K562 (cell line): Measurements from ENCODE around the gene GIT2. TPM values are rescaled to one million over a fixed set of nuclear protein-coding genes. Genes with fewer than 3 reads are reported as not detected.
A peak's percentile ranks its signal among the peaks of the same experiment; 100 is the strongest.

Experiments
- ARHGAP35 ChIP-seq: fragments of 450-650 bp; IDR thresholded peaks from 2 replicates; pipeline ENCODE4 v1.6.1; 2018; ENCODE audit not compliant: partially characterized antibody
- ARID1B ChIP-seq: fragments of 450-650 bp; IDR thresholded peaks from 2 replicates; pipeline ENCODE4 v1.6.1; 2016; ENCODE audit warnings: antibody characterized with exemption, mild to moderate bottlenecking, inconsistent platforms
- BRD4 ChIP-seq: fragments of 200-600 bp; sonication (generic); IDR thresholded peaks from 2 replicates; pipeline ENCODE4 v1.6.1; 2017; ENCODE audit warnings: inconsistent platforms
- CBFA2T2 ChIP-seq: fragments of 450-650 bp; conservative IDR thresholded peaks from 2 replicates; pipeline ENCODE4 v1.6.1; 2017; ENCODE audit warnings: mild to moderate bottlenecking
- PHB2 ChIP-seq: fragments of 450-650 bp; IDR thresholded peaks from 2 replicates; pipeline ENCODE4 v1.6.1; 2017; ENCODE audit warnings: low read depth
- RB1 ChIP-seq: fragments of 450-650 bp; IDR thresholded peaks from 2 replicates; pipeline ENCODE4 v1.6.1; 2017; ENCODE audit warnings: low read depth, mild to moderate bottlenecking
- SAFB2 ChIP-seq: fragments of 200-400 bp; formaldehyde crosslinking; IDR thresholded peaks from 2 replicates; pipeline ENCODE4 v1.6.1; 2018; ENCODE audit warnings: borderline replicate concordance, low read length, low read depth, moderate library complexity; ENCODE audit not compliant: severe bottlenecking
- SRSF1 ChIP-seq: fragments of 200-400 bp; formaldehyde crosslinking; IDR thresholded peaks from 2 replicates; pipeline ENCODE4 v1.6.1; 2017; ENCODE audit warnings: mild to moderate bottlenecking, low read depth, low read length, moderate library complexity
- TGIF2 ChIP-seq: sonication (generic); formaldehyde crosslinking; IDR thresholded peaks from 2 replicates; pipeline ENCODE4 v1.8.1; 2022; ENCODE audit warnings: mild to moderate bottlenecking, missing genetic modification reagents, moderate library complexity
- USF1 ChIP-seq: sonication (generic); formaldehyde crosslinking; IDR thresholded peaks from 2 replicates; pipeline ENCODE4 v1.9.0; 2022; ENCODE audit warnings: mild to moderate bottlenecking, missing genetic modification reagents
- ZNF140 ChIP-seq: fragments of 250-450 bp; sonication (Bioruptor Pico); IDR thresholded peaks from 2 replicates; pipeline ENCODE4 v1.8.0; 2021; ENCODE audit warnings: moderate library complexity, mild to moderate bottlenecking, inconsistent platforms
- ZNF398 ChIP-seq: fragments of 250-450 bp; sonication (Bioruptor Pico); IDR thresholded peaks from 2 replicates; pipeline ENCODE4 v1.8.0; 2021; ENCODE audit warnings: moderate library complexity, mild to moderate bottlenecking, inconsistent platforms
- ZNF436 ChIP-seq: fragments of 250-450, 450-650 bp; sonication (Bioruptor Pico); formaldehyde crosslinking; IDR thresholded peaks from 2 replicates; pipeline ENCODE4 v1.7.0; 2020; ENCODE audit warnings: mild to moderate bottlenecking
- polyA plus RNA-seq, 8 experiments: library from polyadenylated mRNA; depleted of rRNA in 4 of 8; stranded (reverse) in 5 of 8; unstranded in 3 of 8; fragments of >200 nt; fragmentation: Nextera tagmentation in 2 of 8; fragmentation: Illumina TruSeq in 1 of 8; extraction: Ambion mirVana in 2 of 8; extraction: Trizol in 1 of 8; gene quantifications; 2 replicates each; pipeline versions ENCODE4 v1.2.1 to v1.2.3, GENCODE V29; 2011 to 2014; ENCODE audit warnings: inconsistent platforms in 1 of 8, missing spikeins in 1 of 8
- total RNA-seq, 7 experiments: library from RNA; depleted of rRNA in 6 of 7; stranded (reverse); fragments of >200 nt in 6 of 7; fragmentation: Illumina TruSeq in 2 of 7; extraction: Trizol in 2 of 7; gene quantifications; 2 replicates each; pipeline versions ENCODE4 v1.2.1 to v1.2.3, GENCODE V29; 2011 to 2021; ENCODE audit warnings: low replicate concordance in 1 of 7
- TF ChIP-seq, protein P1 (sequence below): sonication (generic); formaldehyde crosslinking; IDR thresholded peaks from 2 replicates; pipeline ENCODE4 v1.8.0; 2023; ENCODE audit warnings: mild to moderate bottlenecking, missing genetic modification reagents
- TF ChIP-seq, protein P2 (sequence below): sonication (generic); formaldehyde crosslinking; IDR thresholded peaks from 2 replicates; pipeline ENCODE4 v1.8.1; 2022; ENCODE audit warnings: missing genetic modification reagents
- TF ChIP-seq, protein P3 (sequence below): fragments of 450-650 bp; formaldehyde crosslinking; IDR thresholded peaks from 2 replicates; pipeline ENCODE4 v1.4.0; 2022; ENCODE audit warnings: missing genetic modification characterization
- TF ChIP-seq, protein P4 (sequence below): fragments of 450-650 bp; IDR thresholded peaks from 2 replicates; pipeline ENCODE4 v1.6.1; 2018; ENCODE audit warnings: mild to moderate bottlenecking, low read depth; ENCODE audit not compliant: partially characterized antibody

Gene GIT2
- total and polyA plus RNA-seq, 9 of the 15 experiments (the other 6 are each of a cell fraction or from before 2014, with no cell fraction given), result 4.0 to 30.4 (median 23.5) TPM

GRCh38 chr12:109998904-109999648, 2.9 kb upstream of the GIT2 start, which contains the start of gene ANKRD13A (continued):
- TF ChIP-seq ZNF398 (no peak), USF1 (CRISPR knock-in tag) (peak; percentile 66), ZNF436 (CRISPR knock-in tag) (no peak), SAFB2 (no peak), ARID1B (peak; percentile 65), PHB2 (0 out of 2 replicates have a peak, but pooled peaks have one; percentile 7), RB1 (peak; percentile 83; the same call in 1 of the 2 replicates), ARHGAP35 (no peak), ZNF140 (CRISPR knock-in tag) (no peak), CBFA2T2 (no peak), TGIF2 (peak; percentile 72; the same call in 1 of the 2 replicates), SRSF1 (no peak), BRD4 (no peak)
- TF ChIP-seq, protein P1, sequence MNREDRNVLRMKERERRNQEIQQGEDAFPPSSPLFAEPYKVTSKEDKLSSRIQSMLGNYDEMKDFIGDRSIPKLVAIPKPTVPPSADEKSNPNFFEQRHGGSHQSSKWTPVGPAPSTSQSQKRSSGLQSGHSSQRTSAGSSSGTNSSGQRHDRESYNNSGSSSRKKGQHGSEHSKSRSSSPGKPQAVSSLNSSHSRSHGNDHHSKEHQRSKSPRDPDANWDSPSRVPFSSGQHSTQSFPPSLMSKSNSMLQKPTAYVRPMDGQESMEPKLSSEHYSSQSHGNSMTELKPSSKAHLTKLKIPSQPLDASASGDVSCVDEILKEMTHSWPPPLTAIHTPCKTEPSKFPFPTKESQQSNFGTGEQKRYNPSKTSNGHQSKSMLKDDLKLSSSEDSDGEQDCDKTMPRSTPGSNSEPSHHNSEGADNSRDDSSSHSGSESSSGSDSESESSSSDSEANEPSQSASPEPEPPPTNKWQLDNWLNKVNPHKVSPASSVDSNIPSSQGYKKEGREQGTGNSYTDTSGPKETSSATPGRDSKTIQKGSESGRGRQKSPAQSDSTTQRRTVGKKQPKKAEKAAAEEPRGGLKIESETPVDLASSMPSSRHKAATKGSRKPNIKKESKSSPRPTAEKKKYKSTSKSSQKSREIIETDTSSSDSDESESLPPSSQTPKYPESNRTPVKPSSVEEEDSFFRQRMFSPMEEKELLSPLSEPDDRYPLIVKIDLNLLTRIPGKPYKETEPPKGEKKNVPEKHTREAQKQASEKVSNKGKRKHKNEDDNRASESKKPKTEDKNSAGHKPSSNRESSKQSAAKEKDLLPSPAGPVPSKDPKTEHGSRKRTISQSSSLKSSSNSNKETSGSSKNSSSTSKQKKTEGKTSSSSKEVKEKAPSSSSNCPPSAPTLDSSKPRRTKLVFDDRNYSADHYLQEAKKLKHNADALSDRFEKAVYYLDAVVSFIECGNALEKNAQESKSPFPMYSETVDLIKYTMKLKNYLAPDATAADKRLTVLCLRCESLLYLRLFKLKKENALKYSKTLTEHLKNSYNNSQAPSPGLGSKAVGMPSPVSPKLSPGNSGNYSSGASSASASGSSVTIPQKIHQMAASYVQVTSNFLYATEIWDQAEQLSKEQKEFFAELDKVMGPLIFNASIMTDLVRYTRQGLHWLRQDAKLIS (CRISPR knock-in tag), result no peak; the same call in 1 of the 2 replicates
- TF ChIP-seq, protein P2, sequence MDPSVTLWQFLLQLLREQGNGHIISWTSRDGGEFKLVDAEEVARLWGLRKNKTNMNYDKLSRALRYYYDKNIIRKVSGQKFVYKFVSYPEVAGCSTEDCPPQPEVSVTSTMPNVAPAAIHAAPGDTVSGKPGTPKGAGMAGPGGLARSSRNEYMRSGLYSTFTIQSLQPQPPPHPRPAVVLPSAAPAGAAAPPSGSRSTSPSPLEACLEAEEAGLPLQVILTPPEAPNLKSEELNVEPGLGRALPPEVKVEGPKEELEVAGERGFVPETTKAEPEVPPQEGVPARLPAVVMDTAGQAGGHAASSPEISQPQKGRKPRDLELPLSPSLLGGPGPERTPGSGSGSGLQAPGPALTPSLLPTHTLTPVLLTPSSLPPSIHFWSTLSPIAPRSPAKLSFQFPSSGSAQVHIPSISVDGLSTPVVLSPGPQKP, result no peak
- TF ChIP-seq, protein P3, sequence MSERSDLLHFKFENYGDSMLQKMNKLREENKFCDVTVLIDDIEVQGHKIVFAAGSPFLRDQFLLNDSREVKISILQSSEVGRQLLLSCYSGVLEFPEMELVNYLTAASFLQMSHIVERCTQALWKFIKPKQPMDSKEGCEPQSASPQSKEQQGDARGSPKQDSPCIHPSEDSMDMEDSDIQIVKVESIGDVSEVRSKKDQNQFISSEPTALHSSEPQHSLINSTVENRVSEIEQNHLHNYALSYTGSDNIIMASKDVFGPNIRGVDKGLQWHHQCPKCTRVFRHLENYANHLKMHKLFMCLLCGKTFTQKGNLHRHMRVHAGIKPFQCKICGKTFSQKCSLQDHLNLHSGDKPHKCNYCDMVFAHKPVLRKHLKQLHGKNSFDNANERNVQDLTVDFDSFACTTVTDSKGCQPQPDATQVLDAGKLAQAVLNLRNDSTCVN, result peak; percentile 73; the same call in 1 of the 2 replicates
- TF ChIP-seq, protein P4, sequence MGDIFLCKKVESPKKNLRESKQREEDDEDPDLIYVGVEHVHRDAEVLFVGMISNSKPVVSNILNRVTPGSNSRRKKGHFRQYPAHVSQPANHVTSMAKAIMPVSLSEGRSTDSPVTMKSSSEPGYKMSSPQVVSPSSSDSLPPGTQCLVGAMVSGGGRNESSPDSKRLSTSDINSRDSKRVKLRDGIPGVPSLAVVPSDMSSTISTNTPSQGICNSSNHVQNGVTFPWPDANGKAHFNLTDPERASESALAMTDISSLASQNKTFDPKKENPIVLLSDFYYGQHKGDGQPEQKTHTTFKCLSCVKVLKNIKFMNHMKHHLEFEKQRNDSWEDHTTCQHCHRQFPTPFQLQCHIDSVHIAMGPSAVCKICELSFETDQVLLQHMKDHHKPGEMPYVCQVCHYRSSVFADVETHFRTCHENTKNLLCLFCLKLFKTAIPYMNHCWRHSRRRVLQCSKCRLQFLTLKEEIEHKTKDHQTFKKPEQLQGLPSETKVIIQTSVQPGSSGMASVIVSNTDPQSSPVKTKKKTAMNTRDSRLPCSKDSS, result no peak
